PC-9 (cell line): ENCODE results near the gene SLC5A1. TPM values are rescaled to one million over a fixed set of nuclear protein-coding genes. Genes with fewer than 3 reads are reported as not detected.

Experiments used
- BruUV-seq: library from RNA; stranded (reverse); fragments of 400-500 nt; replicated peaks from 2 replicates; lab custom pipeline; 2021; lab: Mats Ljungman, UMichigan
- CTCF ChIA-PET: fragments of 300-600 bp; sonication (Branson Sonifier 250); formaldehyde crosslinking; loops from one replicate; lab custom pipeline; 2022; ENCODE audit warnings: antibody characterized with exemption; lab: Charles Lee
- POLR2A ChIA-PET: fragments of 300-600 bp; sonication (Branson Sonifier 250); formaldehyde crosslinking; loops from one replicate; lab custom pipeline; 2022; ENCODE audit warnings: antibody characterized with exemption; ENCODE audit not compliant: unreplicated experiment; lab: Charles Lee
- DNase-seq, 2 experiments: peaks; one replicate each; pipeline versions ENCODE4 v3.0.0 to v3.0.0-alpha.2; 2015 to 2022; ENCODE audit warnings: mixed read lengths in 1 of 2
- H2AFZ ChIP-seq: fragments of 200-600 bp; sonication (generic); 2 replicates; pipeline ENCODE4 v1.8.1; 2017; ENCODE audit warnings: antibody characterized with exemption
- H3F3A ChIP-seq: fragments of 200-600 bp; sonication (generic); 2 replicates; pipeline ENCODE4 v1.8.1; 2017; ENCODE audit warnings: antibody characterized with exemption, mild to moderate bottlenecking, low read depth; ENCODE audit not compliant: insufficient read depth
- H3K27ac ChIP-seq: fragments of 200-600 bp; sonication (generic); 2 replicates; pipeline ENCODE4 v1.6.1; 2016; ENCODE audit warnings: mixed run types
- H3K27me3 ChIP-seq: fragments of 200-600 bp; sonication (generic); 2 replicates; pipeline ENCODE4 v1.6.1; 2016; ENCODE audit warnings: low read depth, mixed run types; ENCODE audit not compliant: insufficient read depth
- H3K36me3 ChIP-seq: fragments of 200-600 bp; sonication (generic); 2 replicates; pipeline ENCODE4 v1.6.1; 2016; ENCODE audit warnings: low read depth, mixed run types
- H3K4me1 ChIP-seq: fragments of 200-600 bp; sonication (generic); replicated peaks from 2 replicates; pipeline ENCODE4 v1.6.1; 2016; ENCODE audit warnings: mixed run types; ENCODE audit not compliant: insufficient read depth
- H3K4me2 ChIP-seq: fragments of 200-600 bp; sonication (generic); 2 replicates; pipeline ENCODE4 v1.6.1; 2017; ENCODE audit warnings: mixed run types
- H3K4me3 ChIP-seq: fragments of 200-600 bp; sonication (generic); 2 replicates; pipeline ENCODE4 v1.6.1; 2016; ENCODE audit warnings: mixed run types
- H3K79me2 ChIP-seq: fragments of 200-600 bp; sonication (generic); 2 replicates; pipeline ENCODE4 v1.6.1; 2017; ENCODE audit warnings: low read depth, mixed run types
- H3K9me2 ChIP-seq: fragments of 200-600 bp; sonication (generic); 2 replicates; pipeline ENCODE4 v1.8.1; 2017; ENCODE audit warnings: mild to moderate bottlenecking; ENCODE audit not compliant: insufficient read depth
- H3K9me3 ChIP-seq: fragments of 200-600 bp; sonication (generic); 2 replicates; pipeline ENCODE4 v1.8.1; 2016; ENCODE audit warnings: low read depth; ENCODE audit not compliant: insufficient read depth
- H4K20me1 ChIP-seq: fragments of 200-600 bp; sonication (generic); 2 replicates; pipeline ENCODE4 v1.8.1; 2017; ENCODE audit not compliant: insufficient read depth
- EZH2 ChIP-seq: fragments of 200-600 bp; sonication (generic); IDR thresholded peaks from 2 replicates; pipeline ENCODE4 v1.8.0; 2017; ENCODE audit warnings: antibody characterized with exemption, low read depth
- intact Hi-C: fragments of 100-400 bp; cut with micrococcal nuclease; formaldehyde crosslinking; loops from one replicate; pipeline ENCODE4 v1.10.0; 2022; ENCODE audit not compliant: unreplicated experiment
- total RNA-seq: library from RNA; stranded (reverse); gene quantifications from 2 replicates; pipeline ENCODE4 v1.2.3, GENCODE V29; 2021
- TF ChIP-seq, protein P1 (sequence below): fragments of 200-600 bp; sonication (generic); conservative IDR thresholded peaks from 2 replicates; pipeline ENCODE4 v1.6.1; 2017; ENCODE audit warnings: mixed run types, antibody characterized with exemption, mild to moderate bottlenecking, moderate library complexity

SLC5A1 gene
- total RNA-seq, 1 experiment from 2014 or later = not detected

DNA sequence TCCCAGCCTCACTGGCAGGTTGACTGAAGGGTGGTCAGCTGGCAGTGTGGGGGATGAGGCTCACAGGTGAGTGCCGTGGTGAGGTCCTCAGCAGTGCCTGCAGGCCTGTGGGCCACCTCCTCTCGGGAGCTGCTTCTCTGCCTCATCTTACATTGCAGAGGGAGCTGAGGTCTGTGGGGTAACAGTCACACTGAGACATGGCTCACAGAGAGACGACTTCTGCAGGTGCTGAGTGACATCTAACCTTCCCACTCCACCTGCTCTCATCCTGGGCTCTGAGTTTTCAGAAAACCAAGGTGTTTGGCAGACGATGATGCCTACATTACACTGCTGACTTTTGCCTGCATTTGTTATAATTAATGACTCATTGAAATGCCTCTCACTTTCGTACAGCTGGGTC, 8.8 kb upstream of the SLC5A1 start:
- H3K27ac ChIP-seq = no peak overlapping the region
- H3K9me2 ChIP-seq = no peaks in the 10 kb centered on the region
- no peak overlapping the region for H3K4me3 ChIP-seq
- no peak for TF ChIP-seq EZH2
- TF ChIP-seq, protein P1, sequence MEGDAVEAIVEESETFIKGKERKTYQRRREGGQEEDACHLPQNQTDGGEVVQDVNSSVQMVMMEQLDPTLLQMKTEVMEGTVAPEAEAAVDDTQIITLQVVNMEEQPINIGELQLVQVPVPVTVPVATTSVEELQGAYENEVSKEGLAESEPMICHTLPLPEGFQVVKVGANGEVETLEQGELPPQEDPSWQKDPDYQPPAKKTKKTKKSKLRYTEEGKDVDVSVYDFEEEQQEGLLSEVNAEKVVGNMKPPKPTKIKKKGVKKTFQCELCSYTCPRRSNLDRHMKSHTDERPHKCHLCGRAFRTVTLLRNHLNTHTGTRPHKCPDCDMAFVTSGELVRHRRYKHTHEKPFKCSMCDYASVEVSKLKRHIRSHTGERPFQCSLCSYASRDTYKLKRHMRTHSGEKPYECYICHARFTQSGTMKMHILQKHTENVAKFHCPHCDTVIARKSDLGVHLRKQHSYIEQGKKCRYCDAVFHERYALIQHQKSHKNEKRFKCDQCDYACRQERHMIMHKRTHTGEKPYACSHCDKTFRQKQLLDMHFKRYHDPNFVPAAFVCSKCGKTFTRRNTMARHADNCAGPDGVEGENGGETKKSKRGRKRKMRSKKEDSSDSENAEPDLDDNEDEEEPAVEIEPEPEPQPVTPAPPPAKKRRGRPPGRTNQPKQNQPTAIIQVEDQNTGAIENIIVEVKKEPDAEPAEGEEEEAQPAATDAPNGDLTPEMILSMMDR = no peak
- no peak overlapping the region for H2AFZ ChIP-seq
- ChIA-PET POLR2A (no interaction called here), CTCF (no interaction called here)
- H3F3A ChIP-seq = no peaks in the 10 kb centered on the region
- no TSS peak for BruUV-seq
- intact Hi-C loops = no loop called here
- no peaks in the 10 kb centered on the region for H4K20me1 ChIP-seq
- no peaks in the 10 kb centered on the region for H3K4me1 ChIP-seq
- no peaks in the 10 kb centered on the region for H3K79me2 ChIP-seq
- no peaks in the 10 kb centered on the region for H3K9me3 ChIP-seq
- 0 out of 2 replicates have a peak, but pooled peaks cover 2% of the 10 kb centered on the region for H3K27me3 ChIP-seq
- H3K4me2 ChIP-seq = no peak overlapping the region
- DNase-seq = peak in 1 of 2 experiments; percentile 26
- no peaks in the 10 kb centered on the region for H3K36me3 ChIP-seq

DNA sequence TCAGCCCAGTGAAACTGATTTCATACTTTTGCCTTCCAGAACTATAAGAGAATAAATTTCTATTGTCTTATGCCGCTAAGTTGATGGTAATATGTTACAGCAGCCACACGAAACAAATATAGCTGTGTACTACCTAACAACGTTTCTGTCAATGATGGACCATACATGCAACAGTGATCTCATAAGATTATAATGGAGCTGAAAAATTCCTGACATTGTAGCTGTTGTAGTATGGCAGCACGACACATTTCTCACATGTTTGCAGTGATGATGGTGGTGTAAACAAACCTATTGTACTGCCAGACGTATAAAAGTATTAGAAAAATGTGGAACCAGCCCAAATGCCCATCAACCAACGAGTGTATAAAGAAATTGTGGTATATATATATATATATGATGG, 5.8 kb upstream of the SLC5A1 start:
- CTCF ChIA-PET = interaction anchor here (0.5 kb wide), 1 partner anchor 262 kb away, joined by 3 read pairs; no protein-coding TSS in a partner anchor
- no peak for DNase-seq
- H3K36me3 ChIP-seq = no peaks in the 10 kb centered on the region
- H3K4me2 ChIP-seq = no peak overlapping the region
- H3K27me3 ChIP-seq = peaks cover 13% of the 10 kb centered on the region
- no peak overlapping the region for H3K27ac ChIP-seq
- no peaks in the 10 kb centered on the region for H4K20me1 ChIP-seq
- no peaks in the 10 kb centered on the region for H3K4me1 ChIP-seq
- H3K79me2 ChIP-seq = no peaks in the 10 kb centered on the region
- BruUV-seq = no TSS peak
- H3K9me2 ChIP-seq = no peaks in the 10 kb centered on the region
- POLR2A ChIA-PET = no interaction called here
- intact Hi-C loops = no loop called here
- TF ChIP-seq, protein P1 = no peak
- TF ChIP-seq EZH2 = no peak
- no peaks in the 10 kb centered on the region for H3K9me3 ChIP-seq
- H3F3A ChIP-seq = no peaks in the 10 kb centered on the region
- no peak overlapping the region for H2AFZ ChIP-seq
- H3K4me3 ChIP-seq = no peak overlapping the region

DNA sequence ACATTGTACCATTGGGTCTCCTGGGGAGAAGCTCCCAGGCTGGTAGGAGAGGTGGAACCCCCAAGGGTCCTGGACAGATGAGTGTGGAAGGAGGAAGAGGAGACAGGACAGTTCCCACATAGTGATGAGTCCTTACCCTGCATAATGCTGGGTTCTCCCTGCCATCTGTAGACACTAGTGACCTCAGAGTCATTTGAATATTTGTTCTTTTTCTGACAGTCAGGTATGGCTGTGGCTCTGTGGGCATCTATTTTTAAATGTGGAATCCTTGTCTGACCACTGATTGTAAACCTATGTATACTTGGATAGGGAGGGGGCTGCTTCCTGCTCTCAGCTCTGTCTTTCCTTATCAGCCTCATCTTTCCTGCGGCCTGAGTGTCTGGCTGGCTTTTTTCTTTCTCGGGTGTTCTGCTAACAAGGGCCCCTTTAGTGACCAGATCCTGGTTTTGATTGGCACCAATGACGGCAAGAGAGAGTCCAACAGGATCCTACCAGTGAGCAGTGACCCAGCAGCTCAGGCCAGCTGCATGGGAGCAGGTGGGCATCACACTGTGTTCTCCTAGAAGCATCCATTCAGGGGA, 2.6 kb upstream of the SLC5A1 start:
- Histone ChIP-seq H4K20me1 (no peaks in the 10 kb centered on the region), H2AFZ (no peak overlapping the region), H3K27me3 (peaks cover 20% of the 10 kb centered on the region), H3F3A (no peaks in the 10 kb centered on the region), H3K9me2 (no peaks in the 10 kb centered on the region), H3K9me3 (no peaks in the 10 kb centered on the region), H3K79me2 (no peaks in the 10 kb centered on the region), H3K4me1 (no peaks in the 10 kb centered on the region), H3K36me3 (no peaks in the 10 kb centered on the region), H3K4me2 (no peak overlapping the region), H3K4me3 (no peak overlapping the region), H3K27ac (no peak overlapping the region)
- BruUV-seq = no TSS peak
- intact Hi-C loops = no loop called here
- ChIA-PET CTCF (no interaction called here), POLR2A (no interaction called here)
- TF ChIP-seq, protein P1 = no peak
- no peak for TF ChIP-seq EZH2
- DNase-seq = no peak
